Natural killer cell (primary cell): Measurements from ENCODE around the gene DRAM2. TPM values are rescaled to one million over a fixed set of nuclear protein-coding genes. Genes with fewer than 3 reads are reported as not detected.
"Not testable (repeated sequence)": the region's sequence is repeated elsewhere in the genome, so short reads cannot be mapped to it uniquely, and the experiment has no call there.

ENCODE experiments used
- ATAC-seq, 3 donors: fragments of 150-1000 bp in 2 of 3; fragments of 200-7000 bp in 1 of 3; cut with Tn5 transposase; 1 replicate in 1 of 3; 2 replicates in 2 of 3; pipeline ENCODE4 v1.10.0; 2021; ENCODE audit warnings: mild to moderate bottlenecking in 2 of 3, moderate library complexity in 2 of 3
- DNase-seq, 2 donors: peaks; one replicate each; pipeline versions ENCODE4 v3.0.0 to v3.0.0-alpha.2; 2013 to 2021; ENCODE audit warnings: mixed read lengths in 1 of 2
- H3K27ac ChIP-seq: one replicate; pipeline ENCODE4 v1.5.1; 2013; ENCODE audit warnings: mild to moderate bottlenecking, low read length
- H3K27me3 ChIP-seq: one replicate; pipeline ENCODE4 v1.6.1; 2013; ENCODE audit warnings: low read length; ENCODE audit not compliant: control insufficient read depth, insufficient read depth
- H3K36me3 ChIP-seq: one replicate; pipeline ENCODE4 v1.6.1; 2013; ENCODE audit warnings: low read length; ENCODE audit not compliant: control insufficient read depth, insufficient read depth
- H3K4me1 ChIP-seq: one replicate; pipeline ENCODE4 v1.6.1; 2013; ENCODE audit warnings: low read length; ENCODE audit not compliant: control insufficient read depth, insufficient read depth
- H3K4me3 ChIP-seq: one replicate; pipeline ENCODE4 v1.5.1; 2013; ENCODE audit warnings: low read length
- H3K9me3 ChIP-seq: one replicate; pipeline ENCODE4 v1.6.1; 2013; ENCODE audit warnings: low read length; ENCODE audit not compliant: control insufficient read depth, insufficient read depth
- H3K27ac Mint-ChIP-seq, 2 donors: one replicate each; pipeline ENCODE4 v1.8.0; 2022; ENCODE audit warnings: mild to moderate bottlenecking in 2 of 2, mixed read lengths in 2 of 2, moderate library complexity in 1 of 2
- H3K27me3 Mint-ChIP-seq, 2 donors: one replicate each; pipeline ENCODE4 v1.8.0; 2022; ENCODE audit warnings: low read depth in 2 of 2, mixed read lengths in 2 of 2
- H3K36me3 Mint-ChIP-seq: one replicate; pipeline ENCODE4 v1.8.0; 2022; ENCODE audit warnings: mixed read lengths
- H3K4me1 Mint-ChIP-seq, 2 donors: one replicate each; pipeline ENCODE4 v1.8.0; 2022; ENCODE audit warnings: mixed read lengths in 2 of 2
- H3K4me3 Mint-ChIP-seq: one replicate; pipeline ENCODE4 v1.8.0; 2022; ENCODE audit warnings: mild to moderate bottlenecking, moderate library complexity, mixed read lengths
- H3K9me3 Mint-ChIP-seq, 2 donors: one replicate each; pipeline ENCODE4 v1.8.0; 2022; ENCODE audit warnings: mixed read lengths in 2 of 2
- WGBS: methylation state at CpG from one replicate; pipeline ENCODE4 v1.1.7; 2013; ENCODE audit warnings: missing lambda C conversion rate; ENCODE audit not compliant: insufficient coverage; 5-methylcytosine and 5-hydroxymethylcytosine counted together
- intact Hi-C: fragments of 100-400 bp; cut with micrococcal nuclease; formaldehyde crosslinking; loops from one replicate; pipeline ENCODE4 v1.14.2; 2022
- total RNA-seq, 4 donors: library from RNA; stranded (reverse); fragments of 120-200 nt in 1 of 4; gene quantifications; one replicate each; pipeline versions ENCODE4 v1.2.3 to v1.2.4, GENCODE V29; 2013 to 2022
- TF ChIP-seq, protein P1 (sequence below): fragments of 200-600 bp; IDR thresholded peaks from one replicate; pipeline ENCODE4 v1.8.0; 2022; ENCODE audit warnings: antibody characterized with exemption

DRAM2 gene
- total RNA-seq, 3 donors from 2014 or later (not counting 1 experiment from before 2014, with no cell fraction given) = 35.8 to 40.8 (median 36.4) TPM

DNA sequence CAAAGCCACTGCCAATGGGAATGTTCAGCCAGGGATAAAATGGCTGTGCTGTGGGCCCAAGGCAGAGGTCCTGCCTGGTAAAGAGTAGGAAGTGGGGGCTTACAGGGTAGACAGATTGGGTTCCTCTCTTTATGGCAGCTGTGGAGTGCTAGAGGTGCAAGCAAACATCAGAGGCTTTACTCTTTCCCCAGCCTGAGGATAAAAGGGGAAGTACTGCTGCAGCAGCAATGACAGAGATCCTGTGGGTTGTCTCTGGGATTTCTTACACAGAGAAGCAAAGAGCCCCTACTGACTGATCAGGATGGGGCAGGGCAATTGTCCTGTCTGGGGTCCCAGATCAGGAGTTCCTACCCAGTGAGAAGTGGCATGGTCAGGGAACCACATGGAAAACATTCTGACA lies 54.2 kb downstream of the DRAM2 start:
- no peak for ATAC-seq
- Histone ChIP-seq H3K27ac (no peak overlapping the region), H3K4me3 (no peak overlapping the region), H3K4me1 (no peaks in the 10 kb centered on the region), H3K36me3 (no peaks in the 10 kb centered on the region), H3K9me3 (no peaks in the 10 kb centered on the region), H3K27me3 (peaks cover 15% of the 10 kb centered on the region)
- H3K9me3 Mint-ChIP-seq = peaks cover 0 to 3% of the 10 kb centered on the region in 2 donors
- no peak overlapping the region for H3K4me3 Mint-ChIP-seq
- peaks cover 29 to 85% of the 10 kb centered on the region in 2 donors for H3K27me3 Mint-ChIP-seq
- H3K36me3 Mint-ChIP-seq = peaks cover 21% of the 10 kb centered on the region
- DNase-seq = no peak
- TF ChIP-seq, protein P1, sequence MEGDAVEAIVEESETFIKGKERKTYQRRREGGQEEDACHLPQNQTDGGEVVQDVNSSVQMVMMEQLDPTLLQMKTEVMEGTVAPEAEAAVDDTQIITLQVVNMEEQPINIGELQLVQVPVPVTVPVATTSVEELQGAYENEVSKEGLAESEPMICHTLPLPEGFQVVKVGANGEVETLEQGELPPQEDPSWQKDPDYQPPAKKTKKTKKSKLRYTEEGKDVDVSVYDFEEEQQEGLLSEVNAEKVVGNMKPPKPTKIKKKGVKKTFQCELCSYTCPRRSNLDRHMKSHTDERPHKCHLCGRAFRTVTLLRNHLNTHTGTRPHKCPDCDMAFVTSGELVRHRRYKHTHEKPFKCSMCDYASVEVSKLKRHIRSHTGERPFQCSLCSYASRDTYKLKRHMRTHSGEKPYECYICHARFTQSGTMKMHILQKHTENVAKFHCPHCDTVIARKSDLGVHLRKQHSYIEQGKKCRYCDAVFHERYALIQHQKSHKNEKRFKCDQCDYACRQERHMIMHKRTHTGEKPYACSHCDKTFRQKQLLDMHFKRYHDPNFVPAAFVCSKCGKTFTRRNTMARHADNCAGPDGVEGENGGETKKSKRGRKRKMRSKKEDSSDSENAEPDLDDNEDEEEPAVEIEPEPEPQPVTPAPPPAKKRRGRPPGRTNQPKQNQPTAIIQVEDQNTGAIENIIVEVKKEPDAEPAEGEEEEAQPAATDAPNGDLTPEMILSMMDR = no peak
- H3K4me1 Mint-ChIP-seq = no peaks in the 10 kb centered on the region
- intact Hi-C loops = no loop called here
- no peak overlapping the region for H3K27ac Mint-ChIP-seq

DNA sequence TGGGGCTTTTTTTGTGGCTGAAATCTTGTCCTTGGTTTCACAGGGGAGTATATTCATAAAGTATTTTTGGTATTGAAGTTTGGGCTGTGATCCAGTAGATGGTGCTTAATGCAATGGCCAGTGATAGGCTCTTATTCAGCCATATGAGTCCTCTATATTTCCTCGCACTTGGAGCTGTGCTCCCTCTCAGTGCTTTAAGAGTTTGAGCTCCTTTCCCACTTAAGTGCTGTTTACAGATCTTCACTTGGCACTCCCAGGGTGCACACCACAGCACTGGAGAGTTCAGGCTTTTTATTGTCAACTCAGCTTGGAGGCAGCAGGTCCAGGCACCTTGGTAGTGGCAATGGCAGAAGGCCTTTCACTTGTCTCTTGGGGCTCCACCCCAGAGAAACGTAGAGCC lies 54.9 kb downstream of the DRAM2 start:
- Mint-ChIP-seq H3K36me3 (peaks cover 21% of the 10 kb centered on the region), H3K27me3 (peaks cover 31 to 89% of the 10 kb centered on the region in 2 donors), H3K27ac (no peak overlapping the region), H3K4me3 (no peak overlapping the region), H3K9me3 (peaks cover 0 to 3% of the 10 kb centered on the region in 2 donors), H3K4me1 (no peaks in the 10 kb centered on the region)
- no peak for DNase-seq
- H3K4me1 ChIP-seq = no peaks in the 10 kb centered on the region
- peaks cover 14% of the 10 kb centered on the region for H3K27me3 ChIP-seq
- H3K36me3 ChIP-seq = no peaks in the 10 kb centered on the region
- H3K27ac ChIP-seq = no peak overlapping the region
- intact Hi-C loops = no loop called here
- no peaks in the 10 kb centered on the region for H3K9me3 ChIP-seq
- ATAC-seq = no peak
- 81% methylated on average over 2 of the region's 2 CpGs for WGBS
- no peak overlapping the region for H3K4me3 ChIP-seq
- TF ChIP-seq, protein P1 = no peak

DNA sequence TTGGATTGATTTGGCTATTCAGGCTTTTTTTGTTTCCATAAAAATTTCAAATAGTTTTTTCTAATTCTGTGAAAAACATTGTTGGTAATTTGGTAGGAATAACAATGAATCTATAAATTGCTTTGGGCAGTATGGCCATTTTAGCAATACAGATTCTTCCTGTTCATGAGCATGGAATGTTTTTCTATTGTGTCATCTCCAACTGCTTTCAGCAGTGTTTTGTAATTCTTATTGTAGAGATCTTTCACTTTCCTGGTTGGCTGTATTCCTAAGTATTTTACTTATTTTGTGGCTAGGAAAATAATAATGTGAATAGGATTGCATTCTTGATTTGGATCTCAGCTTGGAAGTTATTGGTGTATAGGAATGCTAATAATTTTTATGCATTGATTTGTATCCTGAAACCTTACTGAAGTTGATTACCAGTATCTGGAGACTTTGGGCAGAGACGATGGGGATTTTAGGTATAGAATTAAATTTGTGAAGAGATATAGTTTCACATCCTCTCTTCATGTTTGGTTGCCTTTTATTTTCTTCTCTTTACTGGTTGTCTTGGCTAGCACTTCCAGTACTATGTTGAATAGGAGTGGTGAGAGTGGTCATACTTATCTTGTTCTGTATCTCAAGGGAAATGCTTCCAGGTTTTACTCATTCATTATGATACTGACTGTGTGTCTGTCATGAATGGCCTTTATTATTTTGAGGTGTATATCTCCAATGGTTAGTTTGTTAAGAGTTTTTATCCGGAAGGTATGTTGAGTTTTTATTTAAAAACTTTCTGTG lies 57.3 kb downstream of the DRAM2 start:
- Histone ChIP-seq H3K4me3 (no peak overlapping the region), H3K27me3 (peaks cover 12% of the 10 kb centered on the region), H3K27ac (no peak overlapping the region), H3K36me3 (no peaks in the 10 kb centered on the region), H3K4me1 (no peaks in the 10 kb centered on the region), H3K9me3 (no peaks in the 10 kb centered on the region)
- intact Hi-C loops = no loop called here
- WGBS = 67% methylated on average over 2 of the region's 2 CpGs
- peaks cover 21% of the 10 kb centered on the region for H3K36me3 Mint-ChIP-seq
- no peaks in the 10 kb centered on the region for H3K4me1 Mint-ChIP-seq
- DNase-seq (no peak), ATAC-seq (no peak)
- H3K27ac Mint-ChIP-seq = no peak overlapping the region
- H3K9me3 Mint-ChIP-seq = peaks cover 2 to 3% of the 10 kb centered on the region in 2 donors
- TF ChIP-seq, protein P1 = no peak
- peaks cover 24 to 65% of the 10 kb centered on the region in 2 donors for H3K27me3 Mint-ChIP-seq
- no peak overlapping the region for H3K4me3 Mint-ChIP-seq

DNA sequence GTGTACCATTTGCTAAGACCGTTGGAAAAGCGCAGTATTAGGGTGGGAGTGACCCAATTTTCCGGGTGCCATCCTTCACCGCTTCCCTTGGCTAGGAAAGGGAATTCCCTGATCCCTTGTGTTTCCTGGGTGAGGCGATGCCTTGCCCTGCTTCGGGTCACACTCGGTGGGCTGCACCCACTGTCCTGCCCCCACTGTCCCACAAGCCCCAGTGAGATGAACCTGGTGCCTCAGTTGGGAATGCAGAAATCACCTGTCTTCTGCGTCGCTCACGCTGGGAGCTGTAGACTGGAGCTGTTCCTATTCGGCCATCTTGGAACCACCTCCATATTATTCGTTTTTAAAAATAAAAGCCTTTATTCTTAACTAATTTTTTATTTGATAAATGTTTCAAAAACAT lies 60.6 kb downstream of the DRAM2 start:
- DNase-seq, H3K36me3 ChIP-seq, H3K9me3 ChIP-seq, intact Hi-C loops, H3K27ac Mint-ChIP-seq, H3K4me1 ChIP-seq, H3K4me3 Mint-ChIP-seq, H3K27ac ChIP-seq, H3K4me3 ChIP-seq, H3K27me3 ChIP-seq, H3K9me3 Mint-ChIP-seq, ATAC-seq, H3K4me1 Mint-ChIP-seq: not testable (repeated sequence)
- Mint-ChIP-seq H3K36me3 (peaks cover 17% of the 10 kb centered on the region), H3K27me3 (peaks cover 19 to 70% of the 10 kb centered on the region in 2 donors)
- 93% methylated on average over 10 of the region's 12 CpGs for WGBS

DNA sequence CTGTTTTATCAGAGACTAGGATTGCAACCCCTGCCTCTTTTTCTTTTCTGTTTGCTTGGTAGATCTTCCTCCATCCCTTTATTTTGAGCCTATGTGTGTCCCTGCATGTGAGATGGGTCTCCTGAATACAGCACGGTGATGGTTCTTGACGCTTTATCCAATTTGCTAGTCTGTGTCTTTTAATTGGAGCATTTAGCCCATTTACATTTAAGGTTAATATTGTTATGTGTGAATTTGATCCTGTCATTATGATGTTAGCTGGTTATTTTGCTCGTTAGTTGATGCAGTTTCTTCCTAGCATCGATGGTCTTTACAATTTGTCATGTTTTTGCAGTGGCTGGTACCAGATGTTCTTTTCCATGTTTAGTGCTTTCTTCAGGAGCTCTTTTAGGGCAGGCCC lies 62.6 kb downstream of the DRAM2 start:
- H3K27me3 Mint-ChIP-seq = peaks cover 18 to 50% of the 10 kb centered on the region in 2 donors
- not testable (repeated sequence) for H3K4me3 Mint-ChIP-seq, DNase-seq

More for the DNA sequence above, 62.6 kb downstream of the DRAM2 start:
- H3K27me3 ChIP-seq, H3K4me1 ChIP-seq, H3K27ac Mint-ChIP-seq, H3K9me3 Mint-ChIP-seq, H3K36me3 ChIP-seq, ATAC-seq, H3K4me3 ChIP-seq, H3K36me3 Mint-ChIP-seq, H3K27ac ChIP-seq, H3K4me1 Mint-ChIP-seq, intact Hi-C loops, H3K9me3 ChIP-seq: not testable (repeated sequence)
- 78% methylated on average over 4 of the region's 4 CpGs for WGBS
